ENCODE measurements around the gene PRKCB.

The PRKCB gene

GRCh38 chr16:23962001-23962400, 126.2 kb downstream of the PRKCB start:
- in situ Hi-C loops (cut with MboI; ENCODE audit: low sequenced_read_pairs): no loop called here

DNA sequence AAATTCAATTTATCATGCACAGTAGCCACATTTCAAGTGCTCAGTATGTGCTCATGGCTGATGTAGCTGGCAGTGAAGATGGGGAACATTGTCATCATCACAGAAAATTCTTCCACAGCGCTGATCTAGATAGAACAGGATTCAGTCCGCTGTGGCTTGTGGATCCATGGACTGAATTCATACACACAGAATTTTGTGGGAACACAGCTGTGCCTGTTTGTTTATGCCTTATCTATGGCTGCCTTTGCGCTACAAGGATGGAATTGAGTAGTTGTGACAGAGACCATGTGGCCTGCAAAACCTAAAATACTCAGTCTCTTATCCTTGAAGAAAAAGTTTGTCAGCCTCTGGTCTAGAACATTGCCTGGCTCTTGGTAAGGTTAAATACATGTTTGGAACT, 128.4 kb downstream of the PRKCB start:
- in situ Hi-C loops (cut with MboI; ENCODE audit: low sequenced_read_pairs): no loop called here

DNA sequence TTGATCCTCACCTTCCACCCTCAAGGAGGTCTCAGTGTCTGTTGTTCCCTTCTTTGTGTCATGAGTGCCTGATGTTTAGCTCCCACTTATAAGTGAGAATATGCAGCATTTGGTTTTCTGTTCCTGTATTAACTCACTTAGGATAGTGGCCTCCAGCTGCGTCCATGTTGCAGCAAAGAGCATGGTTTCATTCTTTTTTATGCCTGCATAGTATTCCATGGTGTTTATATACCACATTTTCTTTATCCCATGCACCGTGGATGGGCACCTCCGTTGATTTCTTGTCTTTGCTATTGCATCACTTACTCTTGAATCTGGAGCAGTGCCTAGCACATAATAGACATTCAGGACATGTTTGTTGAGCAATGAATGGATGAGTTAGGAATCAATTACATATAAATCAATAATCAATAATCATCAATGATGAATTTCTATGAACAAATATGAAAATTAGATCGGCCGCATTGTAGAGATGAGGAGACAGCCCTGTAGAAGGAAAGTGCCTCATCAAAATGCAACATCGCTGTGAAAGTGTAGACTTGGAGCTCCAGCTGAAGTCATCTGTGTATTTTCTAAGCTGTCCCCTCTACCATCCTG, 129.5 kb downstream of the PRKCB start:
- in situ Hi-C loops (cut with MboI; ENCODE audit: low sequenced_read_pairs): no loop called here

DNA sequence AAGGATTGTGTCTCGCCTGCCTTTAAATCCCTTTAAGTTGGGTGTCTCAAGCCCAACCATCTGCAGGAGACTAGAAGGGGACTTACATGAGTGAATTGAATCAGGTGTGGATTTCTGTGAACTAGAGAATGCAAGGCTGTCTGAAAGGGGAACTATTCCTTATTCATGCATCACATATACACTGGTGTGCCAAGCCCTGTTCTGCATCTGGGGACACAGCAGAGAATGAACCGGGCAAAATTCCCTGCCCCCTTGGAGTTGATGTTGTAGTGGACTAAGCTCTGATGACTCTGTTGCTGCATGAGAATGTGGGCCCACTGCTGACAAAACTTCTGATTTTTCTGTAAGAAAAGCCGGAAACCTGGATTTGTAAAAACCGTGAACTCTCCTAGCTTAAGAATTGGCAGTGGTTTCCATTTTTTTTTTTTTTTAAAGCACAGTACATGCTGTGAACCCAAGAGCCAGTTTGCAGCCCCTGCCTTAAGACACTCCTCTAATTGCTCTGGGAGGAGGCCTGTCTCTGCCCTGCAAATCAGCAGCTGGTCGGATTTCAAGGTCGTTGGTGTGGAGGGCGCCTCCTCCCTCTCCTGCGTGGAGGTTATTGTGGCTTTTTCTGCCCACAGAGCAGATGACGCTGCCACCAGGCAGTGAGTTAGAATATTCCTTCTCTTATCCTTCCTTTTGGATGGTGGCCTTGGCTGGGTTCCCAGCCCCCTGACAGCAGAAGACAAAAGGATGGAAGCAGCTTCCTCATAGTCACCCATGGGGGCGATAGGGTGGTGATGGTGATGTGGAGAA, 131.0 kb downstream of the PRKCB start:
- in situ Hi-C loops (cut with MboI; ENCODE audit: low sequenced_read_pairs): no loop called here

GRCh38 chr16:23967775-23968174, 132.0 kb downstream of the PRKCB start:
- in situ Hi-C loops (cut with MboI; ENCODE audit: low sequenced_read_pairs): no loop called here

- in situ Hi-C loops (cut with MboI; ENCODE audit: low sequenced_read_pairs): no loop called here
Observed at GRCh38 chr16:23968176-23968575, 132.4 kb downstream of the PRKCB start.

DNA sequence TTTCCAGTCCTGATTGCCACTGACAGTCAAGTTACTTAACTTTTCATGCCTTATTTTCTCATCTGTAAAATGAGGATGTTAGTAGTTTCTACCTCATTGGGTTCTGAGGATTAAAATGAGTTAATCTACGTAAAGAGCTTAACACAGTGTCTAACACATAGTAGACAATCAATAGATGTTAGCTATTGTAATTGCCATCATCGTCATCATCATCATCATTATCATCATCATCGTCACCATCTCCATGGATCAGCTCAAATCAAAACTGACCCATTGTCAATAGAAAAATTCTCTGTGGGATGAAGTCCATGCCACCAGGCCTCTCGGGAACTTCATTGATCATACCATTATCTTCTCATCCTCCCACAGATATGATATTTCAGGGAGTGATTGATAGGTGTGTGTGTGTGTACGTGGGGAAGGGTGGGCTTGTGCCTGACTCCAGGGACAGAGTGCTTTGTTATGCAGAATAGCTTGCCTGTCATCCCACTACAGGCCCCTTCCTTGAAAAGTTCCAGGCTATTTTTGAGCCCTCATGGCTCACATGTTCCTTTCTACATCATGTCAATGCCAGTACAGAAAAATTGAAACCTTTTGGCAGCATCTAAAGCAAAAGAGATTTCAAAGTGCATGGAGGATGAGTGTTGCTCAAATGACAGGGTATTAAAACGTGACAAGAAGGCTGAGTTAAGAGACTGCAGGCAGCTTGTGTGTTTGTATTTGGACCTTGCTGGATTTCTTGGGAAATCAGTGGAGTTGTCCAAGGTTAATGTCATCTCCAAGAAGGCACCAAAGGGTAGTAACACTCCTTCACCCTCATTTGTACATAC, 133.9 kb downstream of the PRKCB start:
- in situ Hi-C loops (cut with MboI; ENCODE audit: low sequenced_read_pairs): no loop called here

GRCh38 chr16:23974223-23974622, 138.4 kb downstream of the PRKCB start:
- in situ Hi-C loops (cut with MboI; ENCODE audit: low sequenced_read_pairs): no loop called here

DNA sequence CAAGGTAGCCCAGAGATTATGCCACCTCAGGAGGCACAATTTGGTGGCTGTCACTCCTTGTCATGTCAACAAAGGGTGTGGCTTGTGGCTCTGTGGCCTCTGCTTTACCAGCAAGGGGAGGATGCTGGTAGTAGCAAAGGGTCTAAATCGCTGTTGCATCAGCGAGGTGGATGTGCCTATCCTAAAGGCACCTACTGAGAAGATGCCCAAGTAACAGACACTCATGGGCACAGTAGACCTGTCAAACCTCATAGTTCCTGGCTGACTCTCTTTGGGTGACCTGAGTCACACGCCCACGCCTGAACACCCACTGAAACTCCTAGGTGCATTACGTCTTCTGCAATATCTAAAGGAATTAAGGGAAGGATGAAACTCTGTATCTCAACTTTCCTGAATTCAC, 139.5 kb downstream of the PRKCB start:
- in situ Hi-C loops (cut with MboI; ENCODE audit: low sequenced_read_pairs): no loop called here

DNA sequence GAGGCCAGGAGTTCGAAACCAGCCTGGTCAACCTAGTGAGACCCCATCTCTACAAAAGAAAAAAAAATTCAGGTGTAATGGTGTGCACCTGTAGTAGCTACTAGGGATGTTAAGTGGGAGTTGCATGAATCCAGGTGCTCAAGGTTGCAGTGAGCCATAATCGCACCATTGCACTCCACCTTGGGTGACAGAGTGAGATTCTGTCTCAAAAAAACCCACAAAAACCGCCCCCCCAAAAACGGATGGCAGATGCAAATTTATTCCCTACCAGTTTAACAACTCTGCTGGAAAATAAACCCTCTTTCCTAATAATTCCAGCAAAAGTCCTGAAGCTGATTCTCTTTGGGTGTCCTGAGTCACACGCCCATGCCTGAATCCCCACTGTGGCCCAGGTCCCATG, 140.3 kb downstream of the PRKCB start:
- in situ Hi-C loops (cut with MboI; ENCODE audit: low sequenced_read_pairs): no loop called here

DNA sequence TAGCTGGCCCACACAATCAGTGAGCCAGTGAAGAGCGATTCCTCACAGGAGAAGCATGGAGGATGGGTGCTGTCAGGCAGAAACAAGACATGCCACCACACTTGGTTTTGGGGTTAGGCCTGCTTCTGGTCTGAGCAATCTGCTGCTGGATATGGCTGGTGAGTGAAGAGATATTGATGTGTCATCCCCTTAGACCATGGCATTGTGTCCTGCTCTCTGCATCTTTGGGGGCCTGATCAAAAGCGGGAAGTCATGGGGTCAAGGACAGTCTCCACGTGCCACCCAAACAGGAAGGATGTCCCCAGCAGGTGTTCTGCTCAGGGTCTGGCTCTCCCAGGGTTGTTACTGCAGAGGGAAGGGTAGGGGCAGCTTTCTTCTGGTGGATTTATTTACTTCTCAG, 140.7 kb downstream of the PRKCB start:
- in situ Hi-C loops (cut with MboI; ENCODE audit: low sequenced_read_pairs): no loop called here

DNA sequence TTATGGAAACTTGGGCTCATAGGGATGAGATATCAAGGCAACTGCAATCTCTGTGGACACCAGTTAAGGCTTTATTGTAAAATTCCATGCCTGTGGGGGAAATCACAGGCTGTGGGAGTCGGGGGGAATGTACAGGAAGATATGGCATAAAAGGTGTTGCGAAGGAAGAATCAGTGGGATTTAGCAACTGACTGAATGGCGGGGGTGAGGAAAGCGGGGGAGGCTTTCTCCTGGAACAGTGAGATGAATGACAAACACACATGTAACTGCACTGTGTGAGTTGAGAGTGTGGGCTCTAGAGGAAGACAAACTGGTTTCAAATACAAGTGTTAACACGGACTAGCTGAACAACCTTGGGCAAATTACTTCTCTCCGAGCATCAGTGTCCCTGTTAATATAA, 143.7 kb downstream of the PRKCB start:
- in situ Hi-C loops (cut with MboI; ENCODE audit: low sequenced_read_pairs): no loop called here

- in situ Hi-C loops (cut with MboI; ENCODE audit: low sequenced_read_pairs): no loop called here
Observed at GRCh38 chr16:23979982-23980381, 144.2 kb downstream of the PRKCB start.

GRCh38 chr16:23981429-23982399, 145.9 kb downstream of the PRKCB start:
- in situ Hi-C loops (cut with MboI; ENCODE audit: low sequenced_read_pairs): no loop called here

GRCh38 chr16:23986455-23986854, 150.7 kb downstream of the PRKCB start:
- in situ Hi-C loops (cut with MboI; ENCODE audit: low sequenced_read_pairs): no loop called here

DNA sequence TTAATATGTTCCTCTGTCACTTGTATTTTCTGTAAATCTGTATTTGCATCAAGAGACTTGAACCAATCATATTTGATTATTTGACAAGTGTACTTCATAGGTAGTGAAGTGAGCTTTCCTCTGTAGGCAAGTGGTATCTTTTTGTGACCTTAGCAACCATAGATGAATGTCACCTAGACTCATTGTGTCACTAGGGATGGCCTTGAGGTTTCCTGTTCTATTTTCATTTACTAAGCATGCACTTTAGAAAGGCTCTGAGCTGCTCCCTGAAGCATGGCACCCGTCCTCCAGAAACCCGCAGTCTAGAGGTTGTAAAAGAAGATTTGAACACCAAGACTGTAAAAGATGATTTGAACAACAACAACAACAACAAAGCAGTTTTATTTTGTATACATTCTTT, 151.7 kb downstream of the PRKCB start:
- in situ Hi-C loops (cut with MboI; ENCODE audit: low sequenced_read_pairs): no loop called here

DNA sequence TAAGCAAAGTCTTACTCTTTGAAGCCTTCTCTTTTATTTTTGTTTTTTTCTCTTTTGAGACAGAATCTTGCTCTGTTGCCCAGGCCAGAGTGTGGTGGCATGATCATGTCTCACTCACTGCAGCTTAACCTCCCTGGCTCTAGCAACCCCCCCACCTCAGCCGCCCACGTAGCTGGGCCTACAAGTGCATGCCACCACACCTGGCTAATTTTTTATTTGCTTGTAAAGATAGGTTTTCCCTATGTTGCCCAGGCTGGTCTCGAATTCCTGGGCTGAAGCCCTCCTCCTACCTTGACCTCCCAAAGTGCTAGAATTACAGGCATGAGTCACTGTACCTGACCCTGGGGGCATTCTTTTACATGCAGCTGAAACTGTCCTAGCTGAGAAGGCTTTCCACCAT, 154.7 kb downstream of the PRKCB start:
- in situ Hi-C loops (cut with MboI; ENCODE audit: low sequenced_read_pairs): no loop called here

GRCh38 chr16:23991066-23991465, 155.3 kb downstream of the PRKCB start:
- in situ Hi-C loops (cut with MboI; ENCODE audit: low sequenced_read_pairs): no loop called here

GRCh38 chr16:23994615-23995014, 158.8 kb downstream of the PRKCB start:
- in situ Hi-C loops (cut with MboI; ENCODE audit: low sequenced_read_pairs): no loop called here

DNA sequence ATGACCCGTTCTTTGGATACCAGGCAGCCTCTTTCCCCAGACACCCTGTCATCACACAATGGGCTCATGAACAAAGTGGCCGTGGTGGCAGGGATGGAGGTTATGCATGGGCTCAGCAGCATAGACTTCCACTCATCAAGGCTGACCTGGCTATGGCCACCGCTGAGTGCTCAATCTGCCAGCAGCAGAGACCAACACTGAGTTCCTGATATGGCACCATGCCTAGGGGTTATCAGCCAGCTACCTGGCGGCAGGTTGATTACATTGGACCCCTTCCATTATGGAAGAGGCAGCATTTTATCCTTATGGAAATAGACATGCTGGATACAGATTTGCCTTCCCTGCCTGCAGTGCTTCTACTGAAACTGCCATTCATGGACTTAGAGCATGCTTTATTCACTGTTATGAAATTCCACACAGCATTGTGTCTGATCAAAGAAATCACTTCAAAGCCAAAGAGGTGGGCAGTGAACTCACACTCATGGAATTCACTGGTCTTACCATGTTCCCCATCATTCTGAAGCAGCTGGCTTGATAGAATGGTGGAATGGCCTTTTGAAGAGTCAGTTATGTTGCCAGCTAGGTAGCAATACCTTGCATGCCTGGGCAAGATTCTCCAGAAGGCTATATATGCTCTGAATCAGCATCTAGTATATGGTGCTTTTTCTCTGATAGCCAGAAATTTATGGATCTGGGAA, 160.6 kb downstream of the PRKCB start:
- in situ Hi-C loops (cut with MboI; ENCODE audit: low sequenced_read_pairs): no loop called here

Data from hTERT RPE-1 (cell line).